Adrenal gland (tissue), 12 donors: ENCODE results near the gene PDE9A. TPM values are rescaled to one million over a fixed set of nuclear protein-coding genes. Genes with fewer than 3 reads are reported as not detected.

Experiments
- DNase-seq, 7 donors: peaks; one replicate each; pipeline ENCODE4 v3.0.0-alpha.2; 2019 to 2020
- H3K27ac ChIP-seq, 5 donors: fragments of 200-600 bp; sonication (generic) in 4 of 5; 1 replicate in 3 of 5; 2 replicates in 2 of 5; pipeline versions ENCODE4 v1.5.1 to v1.8.0; 2016 to 2020; ENCODE audit warnings: mild to moderate bottlenecking in 1 of 5
- H3K27me3 ChIP-seq: fragments of 200-600 bp; 2 replicates; pipeline ENCODE4 v1.8.0; 2021
- H3K36me3 ChIP-seq, 2 donors: fragments of 200-600 bp; replicated peaks in 1 of 2; 1 replicate in 1 of 2; 2 replicates in 1 of 2; pipeline versions ENCODE4 v1.5.1 to v1.8.0; 2018 to 2022
- H3K4me1 ChIP-seq, 2 donors: fragments of 200-600 bp; replicated peaks in 1 of 2; 1 replicate in 1 of 2; 2 replicates in 1 of 2; pipeline versions ENCODE4 v1.5.1 to v1.8.0; 2018 to 2021
- H3K4me3 ChIP-seq, 4 donors: fragments of 200-600 bp; sonication (generic) in 3 of 4; one replicate each; pipeline ENCODE4 v1.5.1; 2016 to 2018
- H3K9me3 ChIP-seq, 3 donors: fragments of 200-600 bp; sonication (generic) in 1 of 3; replicated peaks in 1 of 3; 1 replicate in 2 of 3; 2 replicates in 1 of 3; pipeline versions ENCODE4 v1.5.1 to v1.8.0; 2016 to 2021
- CTCF ChIP-seq, 6 experiments: fragments of 450-650 bp in 4 of 6; fragments of 200-600 bp in 2 of 6; sonication (generic) in 1 of 6; IDR thresholded peaks; 1 replicate in 5 of 6; 2 replicates in 1 of 6; pipeline versions ENCODE4 v1.5.1 to v1.8.0; 2016 to 2021; ENCODE audit warnings: antibody characterized with exemption in 6 of 6, mild to moderate bottlenecking in 2 of 6, moderate library complexity in 1 of 6
- POLR2A ChIP-seq, 2 donors: fragments of 450-650 bp; IDR thresholded peaks; one replicate each; pipeline ENCODE4 v1.6.1; 2017; ENCODE audit warnings: antibody characterized with exemption in 2 of 2, mild to moderate bottlenecking in 2 of 2, moderate library complexity in 1 of 2
- WGBS, 4 donors: extraction: QIAGEN DNeasy Blood & Tissue Kit in 2 of 4; methylation state at CpG; one replicate each; pipeline versions ENCODE4 v1.1.5 to v1.1.7; 2013 to 2017; 5-methylcytosine and 5-hydroxymethylcytosine counted together
- intact Hi-C, 2 donors: fragments of 100-400 bp; cut with DNase I; formaldehyde crosslinking; loops; one replicate each; pipeline versions ENCODE4 v1.14.1 to v1.15.0; 2022 to 2023
- polyA plus RNA-seq, 3 donors: library from polyadenylated mRNA; stranded (reverse); fragments of 200-250 nt in 2 of 3; fragments of 350-450 nt in 1 of 3; fragmentation: Illumina TruSeq in 1 of 3; extraction: RNeasy Lipid Tissue Mini Kit (QIAGEN cat#74804) in 1 of 3; gene quantifications; one replicate each; pipeline ENCODE4 v1.2.3, GENCODE V29; 2013 to 2014
- total RNA-seq, 9 donors: library from RNA; depleted of rRNA in 4 of 9; stranded (reverse); fragments of >200 nt in 4 of 9; fragments of 120-200 nt in 1 of 9; fragmentation: NEBNext Ultra II Directional in 1 of 9; extraction: Animal tissue kit (Norgen Biotek cat#: 25700) in 1 of 9; gene quantifications; one replicate each; pipeline versions ENCODE4 v1.1.0 to v1.2.4, GENCODE V29; 2013 to 2023
- donor health status: healthy with polysubstance abuse.
- donor health status: Bipolar disorder and iron deficiency.
- donor health status: DM: yes; HTN: yes; CAD: no.
- donor health status: DM: no; HTN: no; CAD: no.
- donor health status: DM: no; HTN: no; CAD: no.
- donor health status: DM: yes; HTN: yes; CAD: no.

Gene PDE9A
- total and polyA plus RNA-seq, 12 donors: 4.6 to 58.1 (median 19.5) TPM

- H3K4me1 ChIP-seq: no peaks in the 10 kb centered on the region
- intact Hi-C loops: no loop called here
- no peaks in the 10 kb centered on the region for H3K9me3 ChIP-seq
- TF ChIP-seq POLR2A (IDR thresholded peaks at IDR 0.05) (no peak), CTCF (IDR thresholded peaks at IDR 0.05) (no peak)
- H3K27ac ChIP-seq: no peak overlapping the region
- H3K36me3 ChIP-seq: no peaks in the 10 kb centered on the region
- 93 to 95% (median 94%) methylated on average over 10 to 16 of the region's 16 CpGs for WGBS, 4 donors
- no peak for DNase-seq
- no peaks in the 10 kb centered on the region for H3K27me3 ChIP-seq
- H3K4me3 ChIP-seq: no peak overlapping the region
Measured at GRCh38 chr21:42688226-42688840, 34.9 kb downstream of the PDE9A start.

GRCh38 chr21:42688841-42689371, 35.5 kb downstream of the PDE9A start:
- TF ChIP-seq CTCF (IDR thresholded peaks at IDR 0.05) (peak in 1 of 6 experiments; percentile 8), POLR2A (IDR thresholded peaks at IDR 0.05) (no peak)
- Histone ChIP-seq H3K27ac (no peak overlapping the region), H3K4me3 (no peak overlapping the region), H3K27me3 (no peaks in the 10 kb centered on the region), H3K9me3 (no peaks in the 10 kb centered on the region), H3K4me1 (no peaks in the 10 kb centered on the region), H3K36me3 (no peaks in the 10 kb centered on the region)
- DNase-seq: no peak
- intact Hi-C loops: no loop called here
- 56 to 92% (median 89%) methylated on average over 4 to 21 of the region's 21 CpGs for WGBS, 4 donors

- H3K9me3 ChIP-seq: no peaks in the 10 kb centered on the region
- peaks cover 0 to 4% of the 10 kb centered on the region in 2 donors for H3K4me1 ChIP-seq
- no peak overlapping the region for H3K27ac ChIP-seq
- no peak overlapping the region for H3K4me3 ChIP-seq
- TF ChIP-seq POLR2A (IDR thresholded peaks at IDR 0.05) (no peak), CTCF (IDR thresholded peaks at IDR 0.05) (no peak)
- intact Hi-C loops: no loop called here
- DNase-seq: no peak
- WGBS, 4 donors: 94 to 97% (median 96%) methylated on average over 4 to 6 of the region's 6 CpGs
- H3K27me3 ChIP-seq: no peaks in the 10 kb centered on the region
- no peaks in the 10 kb centered on the region for H3K36me3 ChIP-seq
Measured at GRCh38 chr21:42690586-42690985, 37.2 kb downstream of the PDE9A start.

- intact Hi-C loops: no loop called here
- Histone ChIP-seq H3K4me1 (peaks cover 0 to 9% of the 10 kb centered on the region in 2 donors), H3K4me3 (no peak overlapping the region), H3K27ac (no peak overlapping the region), H3K36me3 (no peaks in the 10 kb centered on the region), H3K9me3 (no peaks in the 10 kb centered on the region), H3K27me3 (no peaks in the 10 kb centered on the region)
- TF ChIP-seq POLR2A (IDR thresholded peaks at IDR 0.05) (no peak), CTCF (IDR thresholded peaks at IDR 0.05) (no peak)
- no peak for DNase-seq
- 87 to 96% (median 94%) methylated on average over 9 to 19 of the region's 19 CpGs for whole genome bisulfite sequencing, 4 donors
Measured at GRCh38 chr21:42691901-42692559, 38.6 kb downstream of the PDE9A start.
